ENCODE results near the gene CCDC39. TPM values are rescaled to one million over a fixed set of nuclear protein-coding genes. Genes with fewer than 3 reads are reported as not detected.

The CCDC39 gene
- total RNA-seq, 1 experiment from 2014 or later = 0.79 TPM

DNA sequence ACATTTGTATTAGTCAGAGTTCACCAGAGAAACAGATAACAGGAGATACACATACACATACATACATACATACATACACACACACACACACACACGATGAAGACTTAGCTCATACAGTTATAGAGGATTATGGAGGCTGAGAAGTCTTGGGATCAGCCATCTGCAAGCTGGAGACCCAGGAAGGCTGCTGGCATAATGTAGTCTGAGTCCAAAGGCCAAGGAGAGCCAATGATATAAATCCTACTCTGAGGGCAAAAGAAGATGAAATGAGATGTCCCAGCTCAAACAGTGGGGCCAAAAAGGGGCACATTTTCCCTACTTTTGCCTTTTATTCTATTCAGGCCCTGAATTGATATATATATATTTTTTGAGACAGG lies 83.7 kb downstream of the CCDC39 start:
- Histone ChIP-seq H2AFZ (ENCODE audit: low read length) (no peak overlapping the region), H2BK20ac (ENCODE audit: low read depth, low read length, poor library complexity, severe bottlenecking) (no peak overlapping the region), H3K4me1 (ENCODE audit: insufficient read depth, low read length) (no peaks in the 10 kb centered on the region), H3K27ac (ENCODE audit: insufficient read length, low read depth, low read length) (no peak overlapping the region), H3K27me3 (ENCODE audit: insufficient read depth, low read length) (no peaks in the 10 kb centered on the region), H3K14ac (ENCODE audit: insufficient read depth, low read length) (no peak overlapping the region), H3K9me3 (ENCODE audit: control insufficient read depth, low read depth, low read length) (no peaks in the 10 kb centered on the region), H2BK12ac (ENCODE audit: insufficient read length, low read depth, low read length) (no peak overlapping the region), H4K20me1 (ENCODE audit: control insufficient read depth, insufficient read depth, insufficient read length) (no peaks in the 10 kb centered on the region), H3K4me2 (ENCODE audit: insufficient read depth, insufficient read length, low read length) (no peak overlapping the region), H3K18ac (ENCODE audit: insufficient read length, low read depth, low read length) (no peak overlapping the region), H3K23me2 (ENCODE audit: insufficient read length, low read depth, low read length, poor library complexity, severe bottlenecking) (no peaks in the 10 kb centered on the region), H2AK5ac (ENCODE audit: insufficient read length, low read length) (no peak overlapping the region), H2BK5ac (ENCODE audit: insufficient read length, low read length) (no peak overlapping the region), H3K56ac (ENCODE audit: insufficient read length, low read depth, low read length) (no peak overlapping the region), H3T11ph (ENCODE audit: low read length) (no peak overlapping the region), H4K91ac (ENCODE audit: insufficient read length, low read depth, low read length) (no peak overlapping the region), H2BK15ac (ENCODE audit: low read depth, low read length) (no peak overlapping the region), H3K79me2 (ENCODE audit: insufficient read depth, low read length) (no peaks in the 10 kb centered on the region), H2BK120ac (ENCODE audit: low read depth, low read length, poor library complexity, severe bottlenecking) (no peak overlapping the region), H4K5ac (ENCODE audit: insufficient read length, low read depth, low read length) (no peak overlapping the region), H3K23ac (ENCODE audit: insufficient read length, low read depth, low read length) (no peak overlapping the region), H3K4ac (ENCODE audit: low read depth, low read length) (no peak overlapping the region), H4K8ac (replicated peaks; ENCODE audit: insufficient read length, low read depth, low read length) (no peak overlapping the region), H3K9ac (ENCODE audit: extremely low read depth, insufficient read length, low read length) (no peak overlapping the region), H3K79me1 (ENCODE audit: insufficient read depth, low read depth, low read length, poor library complexity, severe bottlenecking) (no peaks in the 10 kb centered on the region)
- Mint-ChIP-seq H3K27me3 (ENCODE audit: low read depth) (peaks cover 37% of the 10 kb centered on the region), H3K27ac (no peak overlapping the region), H3K4me3 (no peak overlapping the region), H3K4me1 (no peaks in the 10 kb centered on the region), H3K9me3 (no peaks in the 10 kb centered on the region), H3K36me3 (ENCODE audit: insufficient read depth in 1 of 3, low read depth in 3 of 3) (no peaks in the 10 kb centered on the region)
- DNase-seq = no peak
- WGBS (ENCODE audit: extremely low coverage, insufficient read length, low lambda C conversion rate) = no CpG with 5 or more reads among the region's 1 CpG
- TF ChIP-seq, protein P1, sequence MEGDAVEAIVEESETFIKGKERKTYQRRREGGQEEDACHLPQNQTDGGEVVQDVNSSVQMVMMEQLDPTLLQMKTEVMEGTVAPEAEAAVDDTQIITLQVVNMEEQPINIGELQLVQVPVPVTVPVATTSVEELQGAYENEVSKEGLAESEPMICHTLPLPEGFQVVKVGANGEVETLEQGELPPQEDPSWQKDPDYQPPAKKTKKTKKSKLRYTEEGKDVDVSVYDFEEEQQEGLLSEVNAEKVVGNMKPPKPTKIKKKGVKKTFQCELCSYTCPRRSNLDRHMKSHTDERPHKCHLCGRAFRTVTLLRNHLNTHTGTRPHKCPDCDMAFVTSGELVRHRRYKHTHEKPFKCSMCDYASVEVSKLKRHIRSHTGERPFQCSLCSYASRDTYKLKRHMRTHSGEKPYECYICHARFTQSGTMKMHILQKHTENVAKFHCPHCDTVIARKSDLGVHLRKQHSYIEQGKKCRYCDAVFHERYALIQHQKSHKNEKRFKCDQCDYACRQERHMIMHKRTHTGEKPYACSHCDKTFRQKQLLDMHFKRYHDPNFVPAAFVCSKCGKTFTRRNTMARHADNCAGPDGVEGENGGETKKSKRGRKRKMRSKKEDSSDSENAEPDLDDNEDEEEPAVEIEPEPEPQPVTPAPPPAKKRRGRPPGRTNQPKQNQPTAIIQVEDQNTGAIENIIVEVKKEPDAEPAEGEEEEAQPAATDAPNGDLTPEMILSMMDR (conservative IDR thresholded peaks at IDR 0.05) = no peak

Measured in H9 (cell line).